ENCODE measurements around the gene NDRG4.

- TF ChIP-seq POLR2AphosphoS5 (IDR thresholded peaks at IDR 0.05), result no peak
- TF ChIP-seq, protein P1, sequence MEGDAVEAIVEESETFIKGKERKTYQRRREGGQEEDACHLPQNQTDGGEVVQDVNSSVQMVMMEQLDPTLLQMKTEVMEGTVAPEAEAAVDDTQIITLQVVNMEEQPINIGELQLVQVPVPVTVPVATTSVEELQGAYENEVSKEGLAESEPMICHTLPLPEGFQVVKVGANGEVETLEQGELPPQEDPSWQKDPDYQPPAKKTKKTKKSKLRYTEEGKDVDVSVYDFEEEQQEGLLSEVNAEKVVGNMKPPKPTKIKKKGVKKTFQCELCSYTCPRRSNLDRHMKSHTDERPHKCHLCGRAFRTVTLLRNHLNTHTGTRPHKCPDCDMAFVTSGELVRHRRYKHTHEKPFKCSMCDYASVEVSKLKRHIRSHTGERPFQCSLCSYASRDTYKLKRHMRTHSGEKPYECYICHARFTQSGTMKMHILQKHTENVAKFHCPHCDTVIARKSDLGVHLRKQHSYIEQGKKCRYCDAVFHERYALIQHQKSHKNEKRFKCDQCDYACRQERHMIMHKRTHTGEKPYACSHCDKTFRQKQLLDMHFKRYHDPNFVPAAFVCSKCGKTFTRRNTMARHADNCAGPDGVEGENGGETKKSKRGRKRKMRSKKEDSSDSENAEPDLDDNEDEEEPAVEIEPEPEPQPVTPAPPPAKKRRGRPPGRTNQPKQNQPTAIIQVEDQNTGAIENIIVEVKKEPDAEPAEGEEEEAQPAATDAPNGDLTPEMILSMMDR (IDR thresholded peaks at IDR 0.05; ENCODE audit: poor library complexity, severe bottlenecking), result no peak
Measured at GRCh38 chr16:58518083-58518979, 18.4 kb downstream of the NDRG4 start.

All from neural cell (in vitro differentiated cells).